T-helper 1 cell treated with Interleukin-12 subunit alpha and Interleukin-12 subunit beta and Interleukin-4 antibody, amounts not matched to agents 30 ng/mL and 1 ng/mL, for 36 hours (primary cell): ENCODE results near the gene WBP1. TPM values are rescaled to one million over a fixed set of nuclear protein-coding genes. Genes with fewer than 3 reads are reported as not detected.

ENCODE experiments used
- intact Hi-C: fragments of 100-400 bp; cut with micrococcal nuclease; formaldehyde crosslinking; loops from one replicate; pipeline ENCODE4 v1.15.1; 2024
- total RNA-seq: library from RNA; stranded (reverse); gene quantifications from 2 replicates; pipeline ENCODE4 v1.2.3, GENCODE V29; 2022

The WBP1 gene
- total RNA-seq = 49.4 and 56.6 TPM in 2 replicates

- intact Hi-C loops = loop anchor here (1.0 to 5.0 kb wide), 15 partner anchors 8 to 1224 kb away; partner anchors contain the start of genes ALMS1, AUP1, C2orf81 and CCT7
These were observed at the start of gene WBP1 for GRCh38 chr2:74458132-74458937. WBP1 (plus strand) TSS chr2:74458438; CDS start chr2:74458603, 165 bp downstream.

- intact Hi-C loops = no loop called here
These were observed 45.1 kb upstream of the WBP1 start for GRCh38 chr2:74413001-74413698.

GRCh38 chr2:74414441-74414840, 43.8 kb upstream of the WBP1 start:
- intact Hi-C loops = no loop called here

GRCh38 chr2:74414881-74415761, 43.1 kb upstream of the WBP1 start:
- intact Hi-C loops = no loop called here

GRCh38 chr2:74415762-74416395, 42.4 kb upstream of the WBP1 start:
- intact Hi-C loops = no loop called here

GRCh38 chr2:74416778-74417177, 41.5 kb upstream of the WBP1 start:
- intact Hi-C loops = no loop called here

- intact Hi-C loops = no loop called here
These were observed 41.0 kb upstream of the WBP1 start for GRCh38 chr2:74417197-74417596.

- intact Hi-C loops = no loop called here
These were observed 40.5 kb upstream of the WBP1 start for GRCh38 chr2:74417763-74418162.

- intact Hi-C loops = no loop called here
These were observed 39.9 kb upstream of the WBP1 start for GRCh38 chr2:74418312-74418711.

- intact Hi-C loops = no loop called here
These were observed 38.9 kb upstream of the WBP1 start for GRCh38 chr2:74419345-74419744.

- intact Hi-C loops = loop anchor here (2.0 kb wide), 4 partner anchors 87 to 539 kb away; partner anchors contain the start of genes DGUOK, MTHFD2, PCGF1 and POLE4
These were observed 38.2 kb upstream of the WBP1 start for GRCh38 chr2:74420006-74420405.

GRCh38 chr2:74420443-74421103, 37.7 kb upstream of the WBP1 start:
- intact Hi-C loops = loop anchor here (1.0 to 2.0 kb wide), 14 partner anchors 28 to 1187 kb away; partner anchors contain the start of genes AUP1, DGUOK, DOK1 and HTRA2

GRCh38 chr2:74421221-74421870, 36.9 kb upstream of the WBP1 start, which contains the start of the genes C2orf81 and WDR54:
C2orf81 (minus strand) TSS chr2:74421619; CDS start chr2:74421560, 59 bp downstream.
WDR54 (plus strand) TSS chr2:74421730; CDS start chr2:74422154, 424 bp downstream.
- intact Hi-C loops = loop anchor here (1.0 to 2.0 kb wide), 14 partner anchors 29 to 1188 kb away; partner anchors contain the start of genes AUP1, DGUOK, DOK1 and HTRA2

- intact Hi-C loops = no loop called here
These were observed 34.8 kb upstream of the WBP1 start for GRCh38 chr2:74423231-74424095.

GRCh38 chr2:74424139-74424992, 33.9 kb upstream of the WBP1 start:
- intact Hi-C loops = no loop called here

GRCh38 chr2:74424995-74425406, 33.2 kb upstream of the WBP1 start:
- intact Hi-C loops = no loop called here

GRCh38 chr2:74425523-74425922, 32.7 kb upstream of the WBP1 start:
- intact Hi-C loops = no loop called here
